ENCODE data around the gene ITGAL. TPM values are rescaled to one million over a fixed set of nuclear protein-coding genes. Genes with fewer than 3 reads are reported as not detected.

ITGAL gene
- total and polyA plus RNA-seq, 2 of the 13 experiments (the other 11 are each of a cell fraction or from before 2014, with no cell fraction given), result 0.86 to 1.2 TPM

DNA sequence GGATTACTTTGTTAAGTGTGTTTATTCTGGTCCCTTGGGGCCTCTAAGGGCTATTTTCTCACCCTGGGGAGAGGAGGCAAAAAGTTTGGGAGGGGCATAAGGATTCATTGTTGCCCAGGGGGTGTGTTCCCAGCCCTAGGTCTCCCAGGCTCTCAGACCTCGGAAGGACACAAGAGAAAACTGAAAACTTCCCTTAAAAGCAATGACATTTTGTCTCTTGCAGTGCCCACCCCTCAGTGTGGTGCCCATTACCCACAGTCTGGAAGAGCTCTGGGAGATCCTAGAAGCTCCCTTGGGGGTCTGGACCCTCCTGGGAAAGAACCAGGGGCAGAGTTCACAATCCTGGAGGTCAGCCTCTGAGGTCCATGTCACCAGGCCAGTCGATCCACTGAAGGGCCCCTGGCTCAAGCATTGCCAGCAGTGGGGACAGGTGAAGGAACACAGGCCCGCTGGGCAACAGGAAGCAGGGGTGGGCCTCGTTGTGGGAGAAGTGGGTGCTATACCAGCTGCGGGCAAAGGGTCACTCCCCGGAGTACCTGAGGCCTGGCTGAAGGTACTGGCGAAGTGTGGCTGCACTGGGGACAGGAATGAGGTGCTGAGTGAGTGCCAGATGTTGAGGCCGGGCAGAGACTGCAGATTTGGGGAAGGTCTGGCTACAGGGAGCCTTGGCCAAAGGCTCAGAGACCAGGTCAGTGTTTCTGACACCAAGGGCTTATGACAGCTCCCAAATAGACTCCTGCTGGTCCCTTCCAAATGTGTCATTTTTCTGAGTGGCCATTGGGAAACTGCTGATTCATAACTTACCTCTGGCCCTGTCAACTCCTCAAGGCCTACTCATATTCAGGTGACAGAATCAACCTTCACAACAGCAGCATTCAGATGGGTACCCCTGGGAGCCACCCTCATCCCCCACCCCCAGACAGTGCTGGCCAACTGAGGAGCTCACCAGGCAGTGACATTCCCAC, 66.7 kb downstream of the ITGAL start (continued):
- TF ChIP-seq ZFP37 (CRISPR knock-in tag; IDR thresholded peaks at IDR 0.05; ENCODE audit: borderline replicate concordance) (0 out of 2 replicates have a peak, but pooled peaks have one; percentile 27), ZBTB7B (CRISPR knock-in tag; IDR thresholded peaks at IDR 0.05) (0 out of 2 replicates have a peak, but pooled peaks have one; percentile 46), ZNF430 (CRISPR knock-in tag; IDR thresholded peaks at IDR 0.05) (peak; percentile 56; the same call in 1 of the 2 replicates), MAFF (IDR thresholded peaks at IDR 0.05; ENCODE audit: low read depth, low read length) (peak; percentile 42), TCF12 (IDR thresholded peaks at IDR 0.05) (no peak), TCF12 (CRISPR knock-in tag; IDR thresholded peaks at IDR 0.05) (no peak), HNF4A (CRISPR knock-in tag; IDR thresholded peaks at IDR 0.05) (no peak; the same call in 1 of the 2 replicates), ZBTB4 (CRISPR knock-in tag; IDR thresholded peaks at IDR 0.05; ENCODE audit: borderline replicate concordance) (no peak), MEIS1 (CRISPR knock-in tag; IDR thresholded peaks at IDR 0.05; ENCODE audit: borderline replicate concordance) (0 out of 2 replicates have a peak, but pooled peaks have one; percentile 20), POLR2A (IDR thresholded peaks at IDR 0.05; ENCODE audit: insufficient read depth in 1 of 2, low read depth in 2 of 2, low read length in 2 of 2) (peak in 1 of 2 experiments; percentile 64; a peak in 2 of 4 replicates), TBX2 (CRISPR knock-in tag; IDR thresholded peaks at IDR 0.05; ENCODE audit: borderline replicate concordance) (peak; percentile 71), TFAP4 (IDR thresholded peaks at IDR 0.05; ENCODE audit: borderline replicate concordance, low read depth) (no peak), LCORL (IDR thresholded peaks at IDR 0.05) (no peak), LCORL (CRISPR knock-in tag; IDR thresholded peaks at IDR 0.05) (0 out of 2 replicates have a peak, but pooled peaks have one; percentile 28), NFRKB (IDR thresholded peaks at IDR 0.05) (no peak), ZNF674 (CRISPR knock-in tag; IDR thresholded peaks at IDR 0.05; ENCODE audit: low read depth) (no peak), ATF1 (CRISPR knock-in tag; IDR thresholded peaks at IDR 0.05) (no peak), ZNF891 (CRISPR knock-in tag; IDR thresholded peaks at IDR 0.05) (no peak), ZMAT3 (CRISPR knock-in tag; conservative IDR thresholded peaks at IDR 0.05) (no peak)
- TF ChIP-seq, protein P1, sequence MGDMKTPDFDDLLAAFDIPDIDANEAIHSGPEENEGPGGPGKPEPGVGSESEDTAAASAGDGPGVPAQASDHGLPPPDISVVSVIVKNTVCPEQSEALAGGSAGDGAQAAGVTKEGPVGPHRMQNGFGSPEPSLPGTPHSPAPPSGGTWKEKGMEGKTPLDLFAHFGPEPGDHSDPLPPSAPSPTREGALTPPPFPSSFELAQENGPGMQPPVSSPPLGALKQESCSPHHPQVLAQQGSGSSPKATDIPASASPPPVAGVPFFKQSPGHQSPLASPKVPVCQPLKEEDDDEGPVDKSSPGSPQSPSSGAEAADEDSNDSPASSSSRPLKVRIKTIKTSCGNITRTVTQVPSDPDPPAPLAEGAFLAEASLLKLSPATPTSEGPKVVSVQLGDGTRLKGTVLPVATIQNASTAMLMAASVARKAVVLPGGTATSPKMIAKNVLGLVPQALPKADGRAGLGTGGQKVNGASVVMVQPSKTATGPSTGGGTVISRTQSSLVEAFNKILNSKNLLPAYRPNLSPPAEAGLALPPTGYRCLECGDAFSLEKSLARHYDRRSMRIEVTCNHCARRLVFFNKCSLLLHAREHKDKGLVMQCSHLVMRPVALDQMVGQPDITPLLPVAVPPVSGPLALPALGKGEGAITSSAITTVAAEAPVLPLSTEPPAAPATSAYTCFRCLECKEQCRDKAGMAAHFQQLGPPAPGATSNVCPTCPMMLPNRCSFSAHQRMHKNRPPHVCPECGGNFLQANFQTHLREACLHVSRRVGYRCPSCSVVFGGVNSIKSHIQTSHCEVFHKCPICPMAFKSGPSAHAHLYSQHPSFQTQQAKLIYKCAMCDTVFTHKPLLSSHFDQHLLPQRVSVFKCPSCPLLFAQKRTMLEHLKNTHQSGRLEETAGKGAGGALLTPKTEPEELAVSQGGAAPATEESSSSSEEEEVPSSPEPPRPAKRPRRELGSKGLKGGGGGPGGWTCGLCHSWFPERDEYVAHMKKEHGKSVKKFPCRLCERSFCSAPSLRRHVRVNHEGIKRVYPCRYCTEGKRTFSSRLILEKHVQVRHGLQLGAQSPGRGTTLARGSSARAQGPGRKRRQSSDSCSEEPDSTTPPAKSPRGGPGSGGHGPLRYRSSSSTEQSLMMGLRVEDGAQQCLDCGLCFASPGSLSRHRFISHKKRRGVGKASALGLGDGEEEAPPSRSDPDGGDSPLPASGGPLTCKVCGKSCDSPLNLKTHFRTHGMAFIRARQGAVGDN (CRISPR knock-in tag; IDR thresholded peaks at IDR 0.05), result peak; percentile 90
- TF ChIP-seq, protein P2, sequence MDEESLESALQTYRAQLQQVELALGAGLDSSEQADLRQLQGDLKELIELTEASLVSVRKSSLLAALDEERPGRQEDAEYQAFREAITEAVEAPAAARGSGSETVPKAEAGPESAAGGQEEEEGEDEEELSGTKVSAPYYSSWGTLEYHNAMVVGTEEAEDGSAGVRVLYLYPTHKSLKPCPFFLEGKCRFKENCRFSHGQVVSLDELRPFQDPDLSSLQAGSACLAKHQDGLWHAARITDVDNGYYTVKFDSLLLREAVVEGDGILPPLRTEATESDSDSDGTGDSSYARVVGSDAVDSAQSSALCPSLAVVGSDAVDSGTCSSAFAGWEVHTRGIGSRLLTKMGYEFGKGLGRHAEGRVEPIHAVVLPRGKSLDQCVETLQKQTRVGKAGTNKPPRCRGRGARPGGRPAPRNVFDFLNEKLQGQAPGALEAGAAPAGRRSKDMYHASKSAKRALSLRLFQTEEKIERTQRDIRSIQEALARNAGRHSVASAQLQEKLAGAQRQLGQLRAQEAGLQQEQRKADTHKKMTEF (CRISPR knock-in tag; IDR thresholded peaks at IDR 0.05), result no peak
